NCI-H187 (cell line): ENCODE results near the gene ETFA.

Experiments used
- DNase-seq, 2 experiments: peaks; one replicate each; lab custom pipeline; 2025; lab: John Stamatoyannopoulos, UW

Gene ETFA

DNA sequence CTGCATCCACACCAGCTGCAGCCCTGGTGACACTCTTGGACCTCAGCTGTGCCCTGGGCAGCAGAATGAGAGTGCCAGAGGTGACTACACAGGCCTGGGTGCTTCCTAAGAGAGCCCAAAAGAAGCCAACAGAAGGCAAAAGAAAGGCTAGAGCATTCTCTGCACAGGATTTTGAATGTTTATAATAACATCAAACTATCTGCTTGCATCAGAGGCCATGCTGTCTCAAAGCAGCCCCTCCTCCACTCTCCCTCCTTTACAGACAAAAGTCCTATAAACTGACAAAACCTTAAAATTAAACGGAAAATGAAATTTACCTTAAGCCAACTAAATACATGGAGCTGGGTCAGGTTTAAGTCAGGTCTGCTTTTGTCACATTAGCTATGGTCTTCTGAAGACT is 95.6 kb downstream of the ETFA start:
- DNase-seq: no peak

- DNase-seq: no peak
Measured at GRCh38 chr15:76209942-76210341, 101.3 kb downstream of the ETFA start.

- DNase-seq: no peak
Measured at GRCh38 chr15:76209523-76209922, 101.7 kb downstream of the ETFA start.

DNA sequence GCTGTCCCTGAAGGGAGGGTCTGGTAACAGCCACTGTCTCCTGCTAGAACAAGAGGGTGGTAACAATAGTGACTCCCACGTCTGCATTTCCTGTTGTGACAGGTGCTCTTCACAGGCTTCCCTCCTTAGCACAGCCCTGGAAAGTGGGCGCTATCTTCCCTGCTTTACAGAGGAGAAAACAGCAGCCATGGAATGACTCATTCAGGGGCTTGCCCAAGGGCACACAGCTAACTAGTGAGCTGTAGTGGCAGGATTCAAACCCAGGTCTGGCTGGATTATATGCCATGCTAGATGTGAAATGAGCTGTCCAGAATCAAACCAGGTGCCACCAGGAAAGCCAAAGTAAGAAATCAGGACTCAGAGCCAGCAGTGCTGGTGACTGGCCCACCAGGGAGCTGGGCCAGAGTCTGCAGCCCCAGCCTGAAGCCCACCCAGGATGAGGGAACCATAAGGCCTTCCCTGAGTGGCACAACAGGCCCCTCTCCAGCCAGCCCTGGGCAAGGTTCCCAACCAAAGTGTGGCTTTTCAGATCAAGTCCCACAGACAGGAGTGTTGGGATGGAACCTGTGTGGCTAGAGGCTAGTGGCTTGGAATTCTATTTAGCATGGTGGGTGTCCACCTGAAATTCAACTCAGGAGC is 102.4 kb downstream of the ETFA start:
- no peak for DNase-seq

- no peak for DNase-seq
Measured at GRCh38 chr15:76208084-76208785, 103.0 kb downstream of the ETFA start.

- DNase-seq: peak; percentile 37 to 53
Measured at GRCh38 chr15:76206325-76206976, 104.8 kb downstream of the ETFA start.

DNA sequence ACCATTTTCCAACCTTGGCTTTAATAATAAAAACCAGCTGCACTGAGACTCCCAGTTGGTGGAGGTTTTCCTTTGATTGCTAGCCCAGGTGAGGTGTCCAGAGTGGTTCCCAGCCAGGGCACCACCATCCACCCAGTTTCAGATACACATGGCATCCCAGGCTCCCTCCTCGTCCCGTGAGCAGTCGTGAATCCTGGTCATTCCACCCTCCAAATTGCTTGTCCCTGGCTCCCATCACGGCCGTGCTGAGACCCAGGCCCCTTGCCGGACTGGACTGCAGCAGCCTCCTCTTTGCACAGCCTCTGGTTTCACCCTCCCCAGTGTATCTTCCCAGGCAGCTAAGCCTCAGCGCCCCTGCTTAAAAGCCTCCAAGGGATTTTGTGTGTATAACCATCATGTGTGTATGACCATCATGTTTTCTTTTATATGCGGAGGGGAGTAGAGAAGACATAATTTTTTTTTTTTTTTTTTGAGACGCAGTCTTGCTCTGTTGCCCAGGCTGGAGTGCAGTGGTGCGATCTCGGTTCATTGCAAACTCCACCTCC is 106.3 kb downstream of the ETFA start:
- DNase-seq: no peak

- no peak for DNase-seq
Measured at GRCh38 chr15:76204109-76204845, 107.0 kb downstream of the ETFA start.

GRCh38 chr15:76203346-76204108 is 107.7 kb downstream of the ETFA start:
- no peak for DNase-seq

DNA sequence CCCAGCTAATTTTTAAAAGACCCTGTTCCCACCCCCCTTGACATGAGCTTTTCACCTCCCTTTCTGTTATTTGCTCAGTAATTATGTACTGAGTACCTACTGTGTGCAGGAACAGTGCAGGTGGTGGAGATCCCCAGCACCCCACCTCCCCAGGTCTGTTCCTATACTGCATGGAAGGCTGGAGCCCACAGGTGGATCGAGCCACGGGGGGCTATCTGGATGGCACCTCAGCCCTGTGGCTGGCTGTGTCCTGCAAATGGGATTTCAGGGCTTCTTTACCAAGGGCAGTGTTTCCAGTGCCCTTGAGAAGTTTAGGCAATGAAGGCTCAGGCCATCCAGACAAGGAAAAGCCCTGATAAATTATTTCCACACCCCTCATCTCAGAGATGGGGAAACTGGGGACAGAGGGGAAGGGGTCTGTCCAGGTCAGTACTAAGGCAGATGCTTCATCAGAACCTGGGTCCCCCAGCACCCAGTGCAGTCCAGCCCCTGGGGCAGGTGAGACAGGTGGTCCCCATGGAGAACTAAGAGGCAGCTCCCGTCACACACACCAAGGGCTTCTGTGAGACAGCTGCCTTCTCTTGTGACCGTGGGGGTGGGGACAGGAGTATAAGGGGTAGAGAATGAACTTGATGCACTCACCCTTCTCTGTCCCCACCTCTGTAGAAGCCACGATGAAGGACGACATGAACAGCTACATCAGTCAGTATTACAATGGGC is 109.6 kb downstream of the ETFA start:
- DNase-seq: no peak

GRCh38 chr15:76200641-76201105 is 110.6 kb downstream of the ETFA start:
- no peak for DNase-seq

DNA sequence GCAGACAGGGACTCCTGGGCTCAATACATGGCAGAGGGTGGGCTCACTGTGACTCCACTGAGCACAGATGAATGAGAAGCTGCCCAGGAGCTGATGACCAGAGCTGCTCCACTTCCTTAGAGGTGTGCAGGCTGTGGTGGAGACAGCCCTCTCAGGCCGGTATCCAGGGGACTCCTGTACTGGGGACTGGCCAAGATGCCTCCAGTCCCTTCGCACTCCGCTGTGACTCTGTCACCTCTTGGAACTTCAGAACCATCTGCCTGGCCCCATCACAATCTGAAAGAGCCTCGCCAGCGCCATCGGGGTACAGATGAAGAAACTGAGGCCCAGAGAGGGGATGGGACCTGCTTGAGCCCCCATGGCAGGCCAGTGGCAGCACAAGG is 111.2 kb downstream of the ETFA start:
- no peak for DNase-seq

DNA sequence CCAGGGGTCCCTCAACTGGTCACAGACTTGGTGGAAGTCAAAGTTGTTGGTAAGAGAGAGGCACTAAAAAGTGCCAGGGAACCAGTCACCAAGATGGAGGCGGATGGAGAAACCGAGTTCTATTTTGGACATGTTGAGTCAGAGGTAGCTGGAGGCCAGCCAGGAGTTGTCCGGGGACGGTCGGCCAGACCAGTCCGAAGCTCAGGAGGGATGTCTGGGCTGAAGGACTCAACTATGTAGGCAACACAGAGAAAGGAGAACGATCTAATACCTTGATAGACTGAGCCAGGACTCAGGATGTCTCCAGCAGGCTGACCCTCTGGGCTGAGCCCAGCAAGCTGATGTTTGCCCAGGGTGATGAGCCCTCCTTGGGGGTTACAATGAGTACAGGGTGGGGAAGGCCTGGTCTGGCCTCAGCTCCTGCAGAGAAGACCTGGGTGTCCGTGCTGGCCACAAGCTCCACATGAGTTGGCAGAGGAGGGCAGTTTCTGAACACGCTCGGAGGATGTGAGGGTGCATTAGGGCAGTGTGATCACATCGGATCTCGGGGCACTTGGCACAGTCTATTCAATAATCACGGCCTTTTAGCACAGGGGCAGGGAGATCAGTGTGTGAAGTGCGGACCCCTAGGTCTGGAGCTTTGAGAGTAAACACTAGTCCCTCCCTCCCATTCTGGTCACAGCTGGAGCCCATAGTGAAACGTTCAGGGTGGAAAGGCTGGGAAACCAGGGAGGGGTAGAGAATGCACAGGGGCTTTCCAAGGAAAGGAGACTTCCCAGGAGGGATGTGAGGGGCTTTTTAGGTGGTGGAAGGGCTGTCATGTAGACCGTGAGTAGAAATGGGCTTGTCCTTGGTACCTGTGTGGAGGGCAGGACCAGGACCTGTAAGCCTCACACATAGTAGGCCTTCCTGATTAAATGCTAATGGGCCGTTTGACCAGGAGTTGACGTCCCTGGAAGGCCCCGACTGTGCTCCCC is 111.9 kb downstream of the ETFA start:
- DNase-seq: no peak

GRCh38 chr15:76198456-76199105 is 112.7 kb downstream of the ETFA start:
- DNase-seq: no peak

GRCh38 chr15:76197703-76198455 is 113.4 kb downstream of the ETFA start:
- no peak for DNase-seq

DNA sequence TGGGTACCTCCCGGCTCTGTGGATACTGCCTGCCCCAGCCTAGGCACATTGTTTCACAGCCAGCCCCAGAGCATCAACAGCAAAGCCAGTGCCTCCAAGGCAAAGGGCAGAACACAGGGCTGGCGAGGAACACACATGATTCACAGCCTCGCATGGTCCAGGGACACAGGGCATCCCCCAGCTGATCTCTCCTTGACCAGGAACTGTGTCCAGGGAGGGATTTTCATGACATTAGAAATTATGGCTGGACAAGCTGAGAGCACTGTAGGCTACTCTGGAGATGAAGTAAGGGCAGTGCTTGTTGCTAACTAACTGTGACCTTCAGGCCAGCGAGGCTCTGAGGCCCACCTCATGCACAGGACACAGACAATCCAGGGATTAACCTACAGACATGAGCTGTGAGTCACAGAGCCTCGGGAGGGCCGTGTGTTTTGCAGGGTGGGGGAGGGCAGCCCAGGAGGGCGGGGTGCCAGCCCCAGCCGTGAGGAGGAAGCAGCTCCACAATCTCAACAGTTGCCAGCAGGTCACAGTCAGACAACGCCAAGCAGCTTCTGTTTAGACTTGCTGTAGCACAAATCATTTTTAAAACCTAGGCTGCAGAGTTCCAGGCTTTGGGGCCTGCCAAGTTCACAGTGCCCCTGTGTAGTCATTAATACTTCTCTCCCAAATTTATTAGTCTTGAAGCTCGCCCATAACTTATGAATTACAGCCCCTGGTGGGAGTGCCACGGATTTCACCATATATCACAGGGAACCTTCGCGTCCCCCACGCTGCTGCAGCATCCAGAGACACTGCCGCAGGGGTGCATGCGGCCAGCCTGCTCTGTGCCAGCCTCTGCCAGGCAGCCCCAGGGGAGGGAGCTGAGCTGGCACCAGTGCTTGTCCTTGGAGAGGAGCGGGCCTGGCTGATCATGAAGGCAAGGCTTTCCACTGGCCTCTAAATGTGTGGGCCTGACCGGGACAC is 114.7 kb downstream of the ETFA start:
- no peak for DNase-seq
